ENCODE results near the gene PCDHGA4. TPM values are rescaled to one million over a fixed set of nuclear protein-coding genes. Genes with fewer than 3 reads are reported as not detected.

Gene PCDHGA4
- total RNA-seq, 1 donor from 2014 or later: 8.4 TPM

GRCh38 chr5:141402553-141403243, 47.9 kb downstream of the PCDHGA4 start, which contains the start of gene PCDHGA9:
TSS of gene PCDHGA9 (plus strand) at chr5:141402778. CDS start at chr5:141402953, 175 bp downstream.
- DNase-seq: peak; percentile 35
- ATAC-seq: no peak
- intact Hi-C loops (cut with micrococcal nuclease): loop anchor here (10.0 kb wide), 1 partner anchor 162 kb away; no protein-coding TSS in a partner anchor

GRCh38 chr5:141403387-141403786, 48.6 kb downstream of the PCDHGA4 start:
- DNase-seq (no peak), ATAC-seq (no peak)
- intact Hi-C loops (cut with micrococcal nuclease): loop anchor here (10.0 kb wide), 1 partner anchor 161 kb away; no protein-coding TSS in a partner anchor

Other genes starting within 250 kb of the PCDHGA4 start
- gene PCDHB4, start 233.2 kb upstream of the PCDHGA4 start, total RNA-seq: 1.5 TPM
- gene PCDHB5, start 219.8 kb upstream of the PCDHGA4 start, total RNA-seq: 3.1 TPM
- 0.32 TPM for gene PCDHB6, start 205.0 kb upstream of the PCDHGA4 start, total RNA-seq
- 0.77 TPM for gene PCDHB7, start 182.4 kb upstream of the PCDHGA4 start, total RNA-seq
- gene PCDHB8, start 177.2 kb upstream of the PCDHGA4 start, total RNA-seq: 1.8 TPM
- 2.7 TPM for gene PCDHB16, start 172.6 kb upstream of the PCDHGA4 start, total RNA-seq
- gene PCDHB9, start 167.9 kb upstream of the PCDHGA4 start, total RNA-seq: 0.59 TPM
- gene PCDHB10, start 162.7 kb upstream of the PCDHGA4 start, total RNA-seq: 0.64 TPM
- gene PCDHB11, start 155.4 kb upstream of the PCDHGA4 start, total RNA-seq: 0.74 TPM
- 1.3 TPM for gene PCDHB12, start 146.3 kb upstream of the PCDHGA4 start, total RNA-seq
- gene PCDHB13, start 141.1 kb upstream of the PCDHGA4 start, total RNA-seq: 1.7 TPM
- gene PCDHB14, start 131.7 kb upstream of the PCDHGA4 start, total RNA-seq: 2.5 TPM
- gene PCDHB15, start 109.6 kb upstream of the PCDHGA4 start, total RNA-seq: 2.6 TPM
- not detected for gene SLC25A2, start 51.0 kb upstream of the PCDHGA4 start, total RNA-seq
- gene TAF7, start 34.2 kb upstream of the PCDHGA4 start, total RNA-seq: 106 TPM
- 3.0 TPM for gene PCDHGA1, start 24.5 kb upstream of the PCDHGA4 start, total RNA-seq
- 6.0 TPM for gene PCDHGA2, start 16.3 kb upstream of the PCDHGA4 start, total RNA-seq
- gene PCDHGA3, start 11.2 kb upstream of the PCDHGA4 start, total RNA-seq: 12.1 TPM
- 7.1 TPM for gene PCDHGB1, start 4.9 kb upstream of the PCDHGA4 start, total RNA-seq
- gene PCDHGB2, start 5.0 kb downstream of the PCDHGA4 start, total RNA-seq: 8.7 TPM
- 5.3 TPM for gene PCDHGA5, start 9.1 kb downstream of the PCDHGA4 start, total RNA-seq
- 7.2 TPM for gene PCDHGB3, start 15.2 kb downstream of the PCDHGA4 start, total RNA-seq
- gene PCDHGA6, start 18.9 kb downstream of the PCDHGA4 start, total RNA-seq: 5.7 TPM
- 7.0 TPM for gene PCDHGA7, start 27.7 kb downstream of the PCDHGA4 start, total RNA-seq
- gene PCDHGB4, start 32.7 kb downstream of the PCDHGA4 start, total RNA-seq: 5.4 TPM
- gene PCDHGA8, start 37.6 kb downstream of the PCDHGA4 start, total RNA-seq: 9.1 TPM
- gene PCDHGB5, start 42.9 kb downstream of the PCDHGA4 start, total RNA-seq: 6.4 TPM
- gene PCDHGA9, start 47.8 kb downstream of the PCDHGA4 start, total RNA-seq: 4.5 TPM
- 4.7 TPM for gene PCDHGB6, start 53.0 kb downstream of the PCDHGA4 start, total RNA-seq
- 5.3 TPM for gene PCDHGA10, start 58.0 kb downstream of the PCDHGA4 start, total RNA-seq
- gene PCDHGB7, start 62.7 kb downstream of the PCDHGA4 start, total RNA-seq: 8.8 TPM
- 5.0 TPM for gene PCDHGA11, start 66.0 kb downstream of the PCDHGA4 start, total RNA-seq
- 5.1 TPM for gene PCDHGA12, start 75.5 kb downstream of the PCDHGA4 start, total RNA-seq
- 13.4 TPM for gene PCDHGC3, start 120.9 kb downstream of the PCDHGA4 start, total RNA-seq
- 2.5 TPM for gene PCDHGC4, start 130.0 kb downstream of the PCDHGA4 start, total RNA-seq
- 3.2 TPM for gene PCDHGC5, start 134.1 kb downstream of the PCDHGA4 start, total RNA-seq

Data from left ventricle myocardium superior (tissue), 1 donor.